ENCODE results near the gene PTPN1. TPM values are rescaled to one million over a fixed set of nuclear protein-coding genes. Genes with fewer than 3 reads are reported as not detected.

The PTPN1 gene
- total RNA-seq, 6 experiments from 2014 or later: 37.8 to 46.5 (median 45.2) TPM

GRCh38 chr20:50525681-50526080, 15.5 kb downstream of the PTPN1 start:
- Mint-ChIP-seq H3K27me3 (ENCODE audit: insufficient read depth) (no peaks in the 10 kb centered on the region), H3K36me3 (ENCODE audit: low read depth) (peaks cover 4% of the 10 kb centered on the region; the same call in 1 of the 2 replicates), H3K9me3 (no peaks in the 10 kb centered on the region), H3K27ac (no peak overlapping the region), H3K4me3 (no peak overlapping the region), H3K4me1 (ENCODE audit: low read depth) (peaks cover 34% of the 10 kb centered on the region)
- no peak for TF ChIP-seq CTCF (IDR thresholded peaks at IDR 0.05)
- no peak for DNase-seq

GRCh38 chr20:50526403-50526989, 16.3 kb downstream of the PTPN1 start:
- Mint-ChIP-seq H3K4me3 (no peak overlapping the region), H3K27ac (no peak overlapping the region), H3K4me1 (ENCODE audit: low read depth) (peaks cover 26% of the 10 kb centered on the region), H3K27me3 (ENCODE audit: insufficient read depth) (no peaks in the 10 kb centered on the region), H3K9me3 (no peaks in the 10 kb centered on the region), H3K36me3 (ENCODE audit: low read depth) (0 out of 2 replicates have a peak, but pooled peaks cover 4% of the 10 kb centered on the region)
- no peak for DNase-seq
- no peak for TF ChIP-seq CTCF (IDR thresholded peaks at IDR 0.05)

- Mint-ChIP-seq H3K4me3 (no peak overlapping the region), H3K27ac (no peak overlapping the region), H3K9me3 (no peaks in the 10 kb centered on the region), H3K4me1 (ENCODE audit: low read depth) (peaks cover 26% of the 10 kb centered on the region), H3K36me3 (ENCODE audit: low read depth) (0 out of 2 replicates have a peak, but pooled peaks cover 4% of the 10 kb centered on the region), H3K27me3 (ENCODE audit: insufficient read depth) (no peaks in the 10 kb centered on the region)
- no peak for DNase-seq
- no peak for TF ChIP-seq CTCF (IDR thresholded peaks at IDR 0.05)
Observed at GRCh38 chr20:50527068-50527605, 17.0 kb downstream of the PTPN1 start.

GRCh38 chr20:50528129-50528528, 17.9 kb downstream of the PTPN1 start:
- TF ChIP-seq CTCF (IDR thresholded peaks at IDR 0.05): no peak
- Mint-ChIP-seq H3K9me3 (no peaks in the 10 kb centered on the region), H3K4me3 (no peak overlapping the region), H3K27me3 (ENCODE audit: insufficient read depth) (no peaks in the 10 kb centered on the region), H3K36me3 (ENCODE audit: low read depth) (0 out of 2 replicates have a peak, but pooled peaks cover under 1% of the 10 kb centered on the region), H3K4me1 (ENCODE audit: low read depth) (peaks cover 28% of the 10 kb centered on the region), H3K27ac (no peak overlapping the region)
- DNase-seq: no peak

- H3K4me1 Mint-ChIP-seq (ENCODE audit: low read depth): peaks cover 28% of the 10 kb centered on the region
- DNase-seq: no peak
- peak overlapping the region; percentile 82 for H3K27ac Mint-ChIP-seq
- TF ChIP-seq CTCF (IDR thresholded peaks at IDR 0.05): no peak
- H3K9me3 Mint-ChIP-seq: no peaks in the 10 kb centered on the region
- H3K4me3 Mint-ChIP-seq: peak overlapping the region; percentile 57
- H3K27me3 Mint-ChIP-seq (ENCODE audit: insufficient read depth): no peaks in the 10 kb centered on the region
- no peaks in the 10 kb centered on the region for H3K36me3 Mint-ChIP-seq (ENCODE audit: low read depth)
Observed at GRCh38 chr20:50528804-50529351, 18.7 kb downstream of the PTPN1 start.

Measured in HFFc6 (cell line).